GM19193 (cell line): ENCODE data around the gene TEX47.

Experiments
- POLR2A ChIP-seq: IDR thresholded peaks from 4 replicates; pipeline ENCODE4 v1.6.1; 2011; ENCODE audit not compliant: insufficient read depth, insufficient read length; ENCODE audit errors: extremely low read depth

TEX47 gene

DNA sequence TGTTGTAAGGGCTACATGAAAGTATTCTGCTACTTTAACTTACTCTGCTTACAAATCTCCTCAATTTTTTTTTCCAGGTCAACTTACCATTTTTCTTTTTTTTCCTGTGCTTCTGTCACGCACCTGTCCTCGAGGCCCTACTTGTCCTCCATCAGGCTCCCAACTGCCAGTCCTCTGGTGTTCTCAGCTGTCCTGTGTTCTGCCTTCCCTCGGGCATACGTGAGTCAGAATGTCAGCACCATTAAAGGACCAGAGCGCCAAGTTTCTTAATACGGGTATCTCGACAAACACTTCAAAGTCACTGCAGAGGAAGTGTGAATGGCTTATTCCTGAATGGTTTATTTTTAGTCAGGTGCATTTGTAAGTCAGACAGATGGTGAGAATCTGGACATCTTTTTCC is at the start of gene TEX47:
TEX47 (minus strand) TSS at position 185 of the 400 bp plus-strand sequence. CDS start 795 bp downstream, outside the sequence.
- TF ChIP-seq POLR2A: no peak

DNA sequence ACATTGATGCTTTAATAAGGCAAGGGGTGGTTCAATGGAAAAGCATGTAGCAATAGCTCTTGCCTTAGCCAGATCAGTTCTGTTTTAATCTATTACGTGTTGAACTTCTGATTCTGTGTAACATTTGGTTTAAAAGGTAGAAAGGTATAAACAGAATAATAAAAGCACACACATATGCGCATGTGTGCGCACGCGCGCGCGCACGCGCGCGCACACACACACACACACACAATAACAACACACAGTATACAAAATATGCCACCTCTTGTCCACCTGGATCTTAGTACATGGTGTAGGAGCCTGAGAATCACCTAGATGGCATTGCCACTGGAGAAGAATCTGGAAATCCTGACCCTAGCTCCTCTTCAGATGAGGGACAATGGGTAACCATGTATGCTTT is 49.6 kb upstream of the TEX47 start:
- no peak for TF ChIP-seq POLR2A

DNA sequence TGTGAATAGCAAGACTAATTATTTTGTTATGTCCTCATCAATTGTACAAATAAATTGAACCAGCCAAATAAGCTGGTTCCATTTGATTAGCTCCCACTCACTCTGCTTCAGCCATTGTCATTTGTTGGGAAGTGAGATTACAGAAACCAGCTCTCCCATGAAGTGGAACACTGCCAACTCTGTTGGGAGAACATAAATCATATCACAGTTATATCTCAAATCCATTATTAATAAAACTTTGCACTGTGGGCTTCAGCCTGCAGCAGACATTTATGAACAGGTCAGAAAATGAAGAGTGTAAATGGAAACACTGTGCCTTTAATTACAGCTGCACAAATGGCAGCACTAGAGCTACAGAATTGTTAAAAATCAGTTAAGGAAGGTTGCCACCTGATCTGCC is 46.7 kb upstream of the TEX47 start:
- TF ChIP-seq POLR2A: no peak

DNA sequence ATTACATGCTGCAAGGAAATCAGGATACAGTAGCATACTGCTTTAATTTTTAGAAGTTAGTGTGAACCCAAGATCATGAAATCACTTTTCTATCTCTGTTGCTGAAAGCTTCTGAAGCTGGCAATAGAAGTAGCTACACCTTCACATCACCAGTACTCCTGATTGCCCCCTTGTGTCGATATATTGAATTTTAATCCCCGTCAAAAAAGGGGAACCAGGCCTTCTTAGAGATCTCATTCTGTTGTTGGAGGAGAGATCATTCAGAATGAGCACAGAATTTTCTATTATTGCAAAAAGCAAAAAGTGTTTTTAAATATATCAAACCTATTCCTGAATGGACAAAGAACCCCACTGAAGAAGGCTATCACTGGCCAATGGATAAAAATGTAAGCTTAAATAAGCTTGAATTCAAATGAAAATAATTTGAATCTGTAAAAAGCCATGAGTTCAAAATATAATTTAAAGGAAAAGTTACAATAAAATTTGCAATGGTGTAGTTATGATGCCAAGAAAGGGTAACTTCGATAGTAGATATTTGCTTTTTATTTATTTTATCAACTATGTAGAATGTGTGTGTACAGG is 39.7 kb upstream of the TEX47 start:
- TF ChIP-seq POLR2A: no peak

DNA sequence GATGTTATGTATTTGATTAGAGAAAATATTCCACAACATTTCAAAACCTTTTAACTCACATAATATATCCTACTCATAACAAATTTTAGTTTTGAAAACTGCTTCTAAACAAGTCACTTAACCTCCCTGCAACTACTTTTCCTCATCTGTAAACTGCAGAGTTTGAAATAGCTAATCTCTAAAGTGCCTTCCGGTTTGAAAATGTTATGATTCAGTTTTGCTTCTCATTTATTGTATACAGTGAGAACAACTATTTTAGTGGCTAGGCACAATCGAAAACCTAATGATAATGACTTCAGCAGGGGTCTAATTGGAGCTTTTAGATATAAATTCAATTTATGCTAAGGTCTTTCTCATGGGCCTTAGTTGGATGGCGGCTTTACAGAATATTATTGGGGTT is 30.7 kb upstream of the TEX47 start:
- no peak for TF ChIP-seq POLR2A

DNA sequence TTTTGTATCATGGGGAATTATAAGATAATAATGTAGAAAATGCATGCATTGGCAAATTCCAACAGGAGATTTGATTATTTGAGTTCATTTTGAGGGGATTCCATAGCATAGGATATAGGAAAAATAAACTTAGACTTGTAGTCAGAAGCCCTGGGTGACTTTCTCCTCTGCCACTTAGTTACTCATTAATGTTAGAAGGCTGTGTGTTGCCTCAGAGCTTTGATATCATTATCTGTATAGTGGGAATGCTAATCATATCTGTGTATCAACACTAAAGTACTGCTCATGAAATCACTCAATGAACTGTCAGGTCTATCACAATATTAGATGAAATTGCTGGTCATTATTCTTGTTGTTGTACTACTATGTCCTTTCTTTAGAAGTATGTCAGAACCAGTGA is 23.0 kb upstream of the TEX47 start:
- no peak for TF ChIP-seq POLR2A

DNA sequence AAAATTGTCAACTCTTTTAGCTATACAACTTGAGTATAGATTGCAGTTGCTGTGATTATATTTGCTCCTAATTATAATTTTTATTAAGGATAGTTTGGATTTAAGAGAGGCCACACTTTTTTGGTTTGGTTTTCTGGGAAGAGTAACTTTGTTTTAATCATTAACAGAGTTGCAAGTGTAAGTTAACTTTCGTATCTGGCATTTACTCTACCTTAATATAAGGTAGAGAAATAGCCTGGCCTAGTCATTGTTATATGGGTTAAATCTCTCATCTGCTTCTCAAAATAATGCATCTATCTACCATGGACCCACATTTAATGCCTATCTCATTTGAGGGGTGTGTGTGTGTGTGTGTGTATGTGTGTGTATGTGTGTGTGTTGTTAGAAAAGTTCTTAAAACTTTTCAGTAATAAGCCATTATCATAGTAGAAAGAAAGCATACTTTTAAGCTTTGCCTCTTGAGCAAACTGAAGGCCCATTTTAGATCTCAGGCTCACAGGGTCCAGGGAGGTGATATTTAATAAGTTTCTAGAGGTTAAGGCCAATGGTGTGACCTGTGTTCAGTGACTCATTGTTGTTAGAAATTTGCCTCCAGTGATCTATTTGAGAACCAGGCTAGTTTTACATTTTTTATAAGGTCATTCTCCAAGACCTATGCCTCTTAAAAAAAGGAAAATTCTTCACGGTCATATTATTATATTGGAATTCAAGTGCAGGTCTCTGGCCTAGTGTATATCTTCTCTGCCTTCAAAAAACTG is 10.9 kb upstream of the TEX47 start:
- TF ChIP-seq POLR2A: no peak

DNA sequence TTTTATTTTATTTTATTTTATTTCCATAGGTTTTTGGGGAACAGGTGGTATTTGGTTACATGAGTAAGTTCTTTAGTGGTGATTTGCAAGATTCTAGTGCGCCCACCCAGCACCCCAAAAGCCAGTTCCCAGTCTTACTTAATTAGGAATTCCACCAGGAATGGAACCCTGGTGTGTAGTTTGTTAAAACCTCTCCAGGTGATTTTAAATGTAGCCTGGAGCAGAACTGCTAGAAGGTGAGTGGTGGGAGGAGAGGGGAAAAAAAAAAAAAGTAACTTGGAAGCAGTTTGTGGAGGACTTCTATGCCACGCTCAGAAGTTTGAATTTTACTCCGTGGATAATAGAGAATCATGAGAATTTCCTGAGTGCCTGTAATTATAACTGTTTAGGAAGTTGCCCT is 5.5 kb upstream of the TEX47 start:
- TF ChIP-seq POLR2A: no peak

DNA sequence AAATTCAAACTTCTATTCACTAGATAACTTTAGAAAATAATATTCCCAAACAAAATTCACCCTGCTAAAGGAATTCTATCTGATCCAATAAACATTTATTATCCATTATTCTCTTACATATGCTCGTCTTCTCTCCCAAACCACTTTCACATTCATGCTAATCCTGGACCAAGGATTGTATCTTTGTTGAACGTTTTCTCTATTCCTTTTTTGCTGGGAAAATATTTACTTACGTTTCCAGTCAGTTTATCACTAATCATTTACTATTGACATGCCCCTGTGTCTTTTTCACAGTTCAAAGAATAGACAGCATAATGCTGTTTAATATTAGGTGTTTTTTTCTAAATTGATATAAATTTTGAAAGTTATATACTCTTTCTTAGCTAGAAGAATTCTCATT is 3.2 kb downstream of the TEX47 start:
- TF ChIP-seq POLR2A: no peak

DNA sequence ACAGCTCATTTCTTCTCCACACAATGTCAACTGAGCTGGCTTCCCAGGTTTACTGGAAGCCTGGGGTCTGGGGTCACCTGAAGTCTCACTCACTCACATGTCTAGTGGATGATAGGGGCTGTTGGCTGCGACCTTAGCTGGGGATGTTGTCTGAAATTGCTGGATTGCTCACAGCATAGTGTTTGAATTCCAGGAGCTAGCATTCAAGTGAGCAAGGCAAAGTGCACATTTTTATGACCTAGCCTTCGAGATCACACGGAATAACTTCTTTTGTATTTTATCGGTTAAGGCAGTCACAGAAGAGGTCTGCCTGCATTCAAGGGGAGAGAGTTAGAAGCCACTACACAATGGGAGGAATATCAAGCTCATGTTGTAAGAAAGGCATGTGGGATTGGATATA is 3.6 kb downstream of the TEX47 start:
- TF ChIP-seq POLR2A: no peak

DNA sequence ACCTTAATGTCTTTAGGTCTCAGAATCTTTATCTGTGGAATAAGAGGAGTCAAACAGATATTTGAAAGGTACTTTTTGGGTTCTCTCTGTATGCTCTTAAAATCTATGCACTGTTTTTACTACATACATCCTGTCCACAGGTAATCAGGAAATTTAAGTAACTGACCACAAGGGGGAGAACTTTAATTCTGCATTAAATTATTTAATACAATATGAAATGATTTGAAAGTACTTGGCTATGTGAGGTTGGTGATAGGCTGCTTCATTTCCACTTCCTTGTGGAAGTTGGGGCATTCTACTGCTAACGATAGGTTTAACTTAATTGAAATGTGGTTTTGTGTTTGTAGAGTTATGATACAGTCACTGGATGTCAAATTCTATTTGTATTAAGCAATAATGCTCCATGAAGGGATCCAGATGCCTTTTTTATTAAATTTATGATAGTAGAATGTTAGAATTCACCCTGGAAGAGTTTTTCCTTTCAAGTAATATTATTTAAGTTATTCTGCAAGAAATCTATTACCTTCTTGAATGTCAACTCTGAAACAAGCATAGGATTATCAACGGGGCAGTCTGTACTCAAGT is 6.0 kb downstream of the TEX47 start:
- no peak for TF ChIP-seq POLR2A

DNA sequence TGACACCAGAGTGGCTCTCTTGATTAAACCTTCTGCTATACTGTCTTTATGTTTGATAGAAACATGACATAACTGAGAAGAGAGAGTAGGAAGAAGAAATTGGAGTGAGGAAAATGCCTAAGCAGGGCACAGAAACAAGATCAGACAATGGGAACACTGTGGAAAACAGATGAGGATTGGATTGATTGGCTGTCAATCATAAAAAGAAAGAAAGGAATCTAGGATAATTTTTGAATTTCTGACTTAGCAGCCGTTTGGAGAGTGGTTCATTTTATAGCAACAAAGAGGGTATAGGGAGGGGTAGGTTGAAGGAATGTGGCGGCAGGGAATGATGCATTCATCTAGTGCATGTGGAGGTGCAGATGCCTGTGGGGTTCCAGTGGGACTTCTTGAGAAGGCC is 7.8 kb downstream of the TEX47 start:
- no peak for TF ChIP-seq POLR2A

DNA sequence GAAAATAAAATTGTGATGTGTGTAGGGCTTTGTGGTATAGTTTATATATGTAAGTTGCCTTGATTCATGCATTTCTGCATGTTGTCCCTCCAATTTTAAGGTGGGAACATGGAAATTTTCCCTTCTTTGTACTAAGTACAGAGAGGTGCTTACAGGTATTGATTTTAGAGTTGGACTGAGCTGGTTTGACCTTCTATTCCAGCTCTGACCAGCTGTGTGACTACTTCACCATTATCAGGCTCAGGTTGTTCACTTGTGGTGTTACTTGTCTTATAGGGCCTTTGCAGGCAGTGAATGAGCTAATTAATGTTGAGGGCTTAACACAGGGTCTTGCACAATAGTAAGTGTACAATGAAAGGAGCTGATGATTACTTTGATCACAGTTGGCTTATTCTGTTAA is 19.7 kb downstream of the TEX47 start:
- no peak for TF ChIP-seq POLR2A

DNA sequence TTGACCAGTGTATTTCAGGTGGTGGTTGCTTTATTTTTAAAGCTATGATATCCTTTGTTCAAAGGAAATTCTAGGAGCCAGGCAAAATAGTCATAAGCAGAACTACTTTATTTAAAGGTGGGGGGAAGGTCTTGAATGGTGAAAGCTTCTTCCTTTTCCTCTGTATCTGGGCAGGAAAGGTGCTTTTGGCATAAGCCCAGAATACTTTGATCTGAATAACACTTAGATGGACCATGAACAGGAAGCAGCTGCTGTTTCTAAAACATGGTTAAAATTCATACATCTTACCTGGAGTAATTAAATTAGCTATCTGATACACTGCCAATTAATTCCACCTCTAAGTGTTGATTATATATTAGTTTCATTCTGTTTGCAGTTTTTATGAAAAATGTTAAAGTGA is 22.8 kb downstream of the TEX47 start:
- no peak for TF ChIP-seq POLR2A

DNA sequence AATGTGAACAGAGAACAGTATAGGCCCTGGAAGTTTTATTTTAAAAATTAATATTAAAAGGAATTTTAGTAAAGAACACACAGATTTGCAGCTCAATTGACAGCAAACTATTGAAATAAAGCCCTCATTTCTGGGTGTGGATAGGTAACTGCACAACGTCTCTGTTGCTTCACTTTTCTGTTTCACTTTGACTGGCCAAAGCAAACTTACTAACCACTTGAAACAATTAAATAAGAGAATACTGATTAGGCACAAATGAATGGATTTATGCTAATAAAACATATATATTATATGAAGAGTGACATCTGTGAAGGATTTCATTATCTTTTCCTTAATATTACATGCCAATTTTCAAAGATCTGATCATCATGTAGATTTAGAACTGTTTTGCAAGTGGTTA is 24.1 kb downstream of the TEX47 start:
- TF ChIP-seq POLR2A: no peak

DNA sequence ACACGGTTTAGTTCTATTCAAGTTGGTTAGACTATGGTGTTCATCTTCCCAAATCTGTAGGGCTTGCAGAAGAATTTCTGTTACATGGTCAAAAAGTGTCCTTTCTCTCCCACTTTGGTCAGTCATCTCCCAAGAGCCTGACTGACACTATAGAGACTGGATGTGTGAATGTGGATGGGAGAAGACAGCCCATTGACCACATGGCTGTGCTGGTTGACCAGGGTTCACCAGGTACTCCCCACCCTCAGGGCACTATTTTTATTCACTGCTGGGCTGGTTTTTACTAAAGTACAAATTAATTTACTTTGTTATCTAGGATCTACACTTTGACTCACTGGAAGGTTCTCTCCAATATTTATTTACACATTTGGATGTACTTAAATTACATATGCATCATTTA is 33.8 kb downstream of the TEX47 start:
- TF ChIP-seq POLR2A: no peak
